Measurements from ENCODE around the gene SRP72.

DNA sequence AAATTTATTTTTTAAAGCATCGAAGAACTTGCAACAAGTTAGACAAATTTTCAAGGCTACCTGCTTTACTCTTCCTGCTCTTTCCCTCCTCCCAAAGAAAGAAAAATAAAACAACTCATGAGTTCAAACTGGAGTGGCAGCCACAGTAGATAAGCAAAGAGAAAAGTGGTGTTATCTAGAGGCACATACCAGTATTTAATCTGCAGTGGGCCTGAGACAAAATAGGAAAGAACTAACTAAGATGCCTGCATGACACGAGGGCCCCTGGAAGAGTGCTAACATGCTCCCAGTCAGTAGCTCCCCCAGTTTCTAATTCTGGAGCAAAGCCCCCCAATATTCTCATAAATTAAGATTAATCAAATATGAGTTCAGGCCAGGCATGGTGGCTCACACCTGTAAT, 46.1 kb downstream of the SRP72 start:
- TF ChIP-seq, protein P1, sequence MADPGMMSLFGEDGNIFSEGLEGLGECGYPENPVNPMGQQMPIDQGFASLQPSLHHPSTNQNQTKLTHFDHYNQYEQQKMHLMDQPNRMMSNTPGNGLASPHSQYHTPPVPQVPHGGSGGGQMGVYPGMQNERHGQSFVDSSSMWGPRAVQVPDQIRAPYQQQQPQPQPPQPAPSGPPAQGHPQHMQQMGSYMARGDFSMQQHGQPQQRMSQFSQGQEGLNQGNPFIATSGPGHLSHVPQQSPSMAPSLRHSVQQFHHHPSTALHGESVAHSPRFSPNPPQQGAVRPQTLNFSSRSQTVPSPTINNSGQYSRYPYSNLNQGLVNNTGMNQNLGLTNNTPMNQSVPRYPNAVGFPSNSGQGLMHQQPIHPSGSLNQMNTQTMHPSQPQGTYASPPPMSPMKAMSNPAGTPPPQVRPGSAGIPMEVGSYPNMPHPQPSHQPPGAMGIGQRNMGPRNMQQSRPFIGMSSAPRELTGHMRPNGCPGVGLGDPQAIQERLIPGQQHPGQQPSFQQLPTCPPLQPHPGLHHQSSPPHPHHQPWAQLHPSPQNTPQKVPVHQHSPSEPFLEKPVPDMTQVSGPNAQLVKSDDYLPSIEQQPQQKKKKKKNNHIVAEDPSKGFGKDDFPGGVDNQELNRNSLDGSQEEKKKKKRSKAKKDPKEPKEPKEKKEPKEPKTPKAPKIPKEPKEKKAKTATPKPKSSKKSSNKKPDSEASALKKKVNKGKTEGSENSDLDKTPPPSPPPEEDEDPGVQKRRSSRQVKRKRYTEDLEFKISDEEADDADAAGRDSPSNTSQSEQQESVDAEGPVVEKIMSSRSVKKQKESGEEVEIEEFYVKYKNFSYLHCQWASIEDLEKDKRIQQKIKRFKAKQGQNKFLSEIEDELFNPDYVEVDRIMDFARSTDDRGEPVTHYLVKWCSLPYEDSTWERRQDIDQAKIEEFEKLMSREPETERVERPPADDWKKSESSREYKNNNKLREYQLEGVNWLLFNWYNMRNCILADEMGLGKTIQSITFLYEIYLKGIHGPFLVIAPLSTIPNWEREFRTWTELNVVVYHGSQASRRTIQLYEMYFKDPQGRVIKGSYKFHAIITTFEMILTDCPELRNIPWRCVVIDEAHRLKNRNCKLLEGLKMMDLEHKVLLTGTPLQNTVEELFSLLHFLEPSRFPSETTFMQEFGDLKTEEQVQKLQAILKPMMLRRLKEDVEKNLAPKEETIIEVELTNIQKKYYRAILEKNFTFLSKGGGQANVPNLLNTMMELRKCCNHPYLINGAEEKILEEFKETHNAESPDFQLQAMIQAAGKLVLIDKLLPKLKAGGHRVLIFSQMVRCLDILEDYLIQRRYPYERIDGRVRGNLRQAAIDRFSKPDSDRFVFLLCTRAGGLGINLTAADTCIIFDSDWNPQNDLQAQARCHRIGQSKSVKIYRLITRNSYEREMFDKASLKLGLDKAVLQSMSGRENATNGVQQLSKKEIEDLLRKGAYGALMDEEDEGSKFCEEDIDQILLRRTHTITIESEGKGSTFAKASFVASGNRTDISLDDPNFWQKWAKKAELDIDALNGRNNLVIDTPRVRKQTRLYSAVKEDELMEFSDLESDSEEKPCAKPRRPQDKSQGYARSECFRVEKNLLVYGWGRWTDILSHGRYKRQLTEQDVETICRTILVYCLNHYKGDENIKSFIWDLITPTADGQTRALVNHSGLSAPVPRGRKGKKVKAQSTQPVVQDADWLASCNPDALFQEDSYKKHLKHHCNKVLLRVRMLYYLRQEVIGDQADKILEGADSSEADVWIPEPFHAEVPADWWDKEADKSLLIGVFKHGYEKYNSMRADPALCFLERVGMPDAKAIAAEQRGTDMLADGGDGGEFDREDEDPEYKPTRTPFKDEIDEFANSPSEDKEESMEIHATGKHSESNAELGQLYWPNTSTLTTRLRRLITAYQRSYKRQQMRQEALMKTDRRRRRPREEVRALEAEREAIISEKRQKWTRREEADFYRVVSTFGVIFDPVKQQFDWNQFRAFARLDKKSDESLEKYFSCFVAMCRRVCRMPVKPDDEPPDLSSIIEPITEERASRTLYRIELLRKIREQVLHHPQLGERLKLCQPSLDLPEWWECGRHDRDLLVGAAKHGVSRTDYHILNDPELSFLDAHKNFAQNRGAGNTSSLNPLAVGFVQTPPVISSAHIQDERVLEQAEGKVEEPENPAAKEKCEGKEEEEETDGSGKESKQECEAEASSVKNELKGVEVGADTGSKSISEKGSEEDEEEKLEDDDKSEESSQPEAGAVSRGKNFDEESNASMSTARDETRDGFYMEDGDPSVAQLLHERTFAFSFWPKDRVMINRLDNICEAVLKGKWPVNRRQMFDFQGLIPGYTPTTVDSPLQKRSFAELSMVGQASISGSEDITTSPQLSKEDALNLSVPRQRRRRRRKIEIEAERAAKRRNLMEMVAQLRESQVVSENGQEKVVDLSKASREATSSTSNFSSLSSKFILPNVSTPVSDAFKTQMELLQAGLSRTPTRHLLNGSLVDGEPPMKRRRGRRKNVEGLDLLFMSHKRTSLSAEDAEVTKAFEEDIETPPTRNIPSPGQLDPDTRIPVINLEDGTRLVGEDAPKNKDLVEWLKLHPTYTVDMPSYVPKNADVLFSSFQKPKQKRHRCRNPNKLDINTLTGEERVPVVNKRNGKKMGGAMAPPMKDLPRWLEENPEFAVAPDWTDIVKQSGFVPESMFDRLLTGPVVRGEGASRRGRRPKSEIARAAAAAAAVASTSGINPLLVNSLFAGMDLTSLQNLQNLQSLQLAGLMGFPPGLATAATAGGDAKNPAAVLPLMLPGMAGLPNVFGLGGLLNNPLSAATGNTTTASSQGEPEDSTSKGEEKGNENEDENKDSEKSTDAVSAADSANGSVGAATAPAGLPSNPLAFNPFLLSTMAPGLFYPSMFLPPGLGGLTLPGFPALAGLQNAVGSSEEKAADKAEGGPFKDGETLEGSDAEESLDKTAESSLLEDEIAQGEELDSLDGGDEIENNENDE (IDR thresholded peaks at IDR 0.05; ENCODE audit: insufficient replicate concordance, low read length) = no peak
- TF ChIP-seq, protein P2, sequence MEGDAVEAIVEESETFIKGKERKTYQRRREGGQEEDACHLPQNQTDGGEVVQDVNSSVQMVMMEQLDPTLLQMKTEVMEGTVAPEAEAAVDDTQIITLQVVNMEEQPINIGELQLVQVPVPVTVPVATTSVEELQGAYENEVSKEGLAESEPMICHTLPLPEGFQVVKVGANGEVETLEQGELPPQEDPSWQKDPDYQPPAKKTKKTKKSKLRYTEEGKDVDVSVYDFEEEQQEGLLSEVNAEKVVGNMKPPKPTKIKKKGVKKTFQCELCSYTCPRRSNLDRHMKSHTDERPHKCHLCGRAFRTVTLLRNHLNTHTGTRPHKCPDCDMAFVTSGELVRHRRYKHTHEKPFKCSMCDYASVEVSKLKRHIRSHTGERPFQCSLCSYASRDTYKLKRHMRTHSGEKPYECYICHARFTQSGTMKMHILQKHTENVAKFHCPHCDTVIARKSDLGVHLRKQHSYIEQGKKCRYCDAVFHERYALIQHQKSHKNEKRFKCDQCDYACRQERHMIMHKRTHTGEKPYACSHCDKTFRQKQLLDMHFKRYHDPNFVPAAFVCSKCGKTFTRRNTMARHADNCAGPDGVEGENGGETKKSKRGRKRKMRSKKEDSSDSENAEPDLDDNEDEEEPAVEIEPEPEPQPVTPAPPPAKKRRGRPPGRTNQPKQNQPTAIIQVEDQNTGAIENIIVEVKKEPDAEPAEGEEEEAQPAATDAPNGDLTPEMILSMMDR (IDR thresholded peaks at IDR 0.05; ENCODE audit: control extremely low read depth in 1 of 3, insufficient read depth in 1 of 3, low read depth in 1 of 3, low read length in 3 of 3) = no peak
- no peak for TF ChIP-seq SP2 (IDR thresholded peaks at IDR 0.05; ENCODE audit: low read length)
